Fibroblast of skin of right quadriceps (primary cell): Measurements from ENCODE around the gene ANKRD1.
A peak's percentile ranks its signal among the peaks of the same experiment; 100 is the strongest.
"Not testable (repeated sequence)": the region's sequence is repeated elsewhere in the genome, so short reads cannot be mapped to it uniquely, and the experiment has no call there.

Experiments used
- DNase-seq: peaks from one replicate; pipeline ENCODE4 v3.0.0-alpha.2; 2013

The ANKRD1 gene

DNA sequence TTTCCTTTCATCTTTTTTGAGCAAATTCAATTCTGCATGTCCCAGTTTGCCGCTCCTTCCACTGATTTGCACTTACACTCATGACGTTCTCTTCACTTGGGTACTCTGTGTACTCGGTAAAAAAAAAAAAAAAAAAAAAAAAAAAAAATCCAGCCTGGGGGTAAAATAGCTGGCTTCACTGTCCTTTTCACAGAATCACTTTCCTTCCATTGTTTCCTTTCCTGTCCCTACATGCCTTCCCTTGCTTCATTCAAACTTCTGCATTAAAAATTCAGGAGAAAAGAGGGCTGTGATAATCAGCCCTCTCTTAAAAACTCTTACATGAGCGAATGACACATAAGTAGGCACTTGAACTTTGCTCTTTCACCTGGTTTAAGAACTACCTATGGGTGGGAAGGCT is 8.7 kb downstream of the ANKRD1 start:
- no peak for DNase-seq

DNA sequence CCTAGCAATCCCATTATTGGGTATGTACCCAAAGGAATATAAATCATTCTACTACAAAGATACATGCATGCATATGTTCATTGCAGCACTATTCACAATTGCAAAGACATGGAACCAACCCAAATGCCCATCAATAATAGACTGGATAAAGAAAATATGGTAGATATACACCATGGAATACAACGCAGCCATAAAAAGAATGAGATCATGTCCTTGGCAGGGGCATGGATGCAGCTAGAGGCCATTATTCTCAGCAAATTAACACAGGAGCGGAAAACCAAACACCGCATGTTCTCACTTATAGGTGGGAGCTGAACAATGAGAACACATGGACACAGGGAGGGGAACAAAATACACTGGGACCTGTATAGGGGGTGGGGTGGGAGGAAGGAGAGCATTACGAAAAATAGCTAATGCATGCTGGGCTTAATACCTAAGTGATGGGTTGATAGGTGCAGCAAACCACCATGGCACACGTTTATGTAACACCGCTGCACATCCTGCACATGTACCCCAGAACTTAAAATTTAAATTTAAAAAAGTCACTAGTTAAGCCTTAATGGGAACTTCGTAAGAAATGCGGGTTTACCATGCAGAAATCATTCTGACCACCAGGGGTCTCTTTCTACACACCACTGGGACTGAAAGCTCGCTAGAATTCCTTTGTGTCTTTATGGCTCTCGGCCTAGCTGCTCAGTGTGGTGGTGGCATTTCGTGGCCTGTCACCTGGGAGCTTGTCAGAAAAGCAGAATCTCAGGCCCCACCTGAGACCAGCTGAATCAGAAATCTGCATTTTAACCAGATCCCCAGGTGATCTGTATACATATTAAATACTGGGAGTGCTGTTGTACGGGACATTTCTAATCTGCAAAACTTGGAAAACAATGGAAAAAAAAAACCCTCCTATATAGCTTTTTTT is 9.5 kb downstream of the ANKRD1 start:
- DNase-seq, result peak; percentile 76

DNA sequence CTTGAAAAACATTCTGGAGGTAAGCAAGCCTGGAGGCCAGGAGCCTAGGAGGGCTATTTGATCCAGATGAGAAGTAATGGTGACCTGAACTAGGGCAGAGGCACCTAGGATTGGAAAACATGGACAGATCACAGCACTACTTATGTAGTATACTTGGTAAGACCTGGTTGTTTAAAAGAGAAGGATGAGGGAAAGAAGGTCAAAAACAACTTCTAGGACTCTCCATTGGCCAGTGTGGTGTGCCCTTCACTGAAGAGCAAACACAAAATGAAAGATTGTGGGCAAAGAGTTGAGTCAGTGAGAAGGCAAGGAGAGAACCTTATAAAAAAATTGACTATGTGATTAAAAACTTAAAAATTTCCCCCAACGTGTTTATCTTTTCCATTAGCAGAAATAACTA is 14.3 kb downstream of the ANKRD1 start:
- no peak for DNase-seq

DNA sequence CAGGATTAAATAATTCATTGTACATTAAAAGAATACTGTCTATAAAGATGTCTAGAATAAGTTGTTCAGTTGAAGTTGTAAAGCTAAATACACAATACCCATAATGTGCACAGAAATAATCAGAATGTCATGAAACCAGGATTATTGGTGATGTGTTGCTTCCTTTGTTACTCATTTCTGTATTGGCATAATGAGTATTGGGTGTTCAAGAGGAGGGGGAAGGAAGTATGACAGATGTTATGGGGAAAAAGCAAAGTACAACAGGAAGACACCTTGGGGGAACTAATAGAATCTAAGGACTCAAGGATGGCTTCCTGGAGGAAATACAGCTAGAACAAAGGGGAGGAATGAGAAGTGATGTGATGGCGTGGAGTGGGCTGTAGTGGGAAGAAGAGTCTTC is 15.0 kb downstream of the ANKRD1 start:
- DNase-seq, result no peak

DNA sequence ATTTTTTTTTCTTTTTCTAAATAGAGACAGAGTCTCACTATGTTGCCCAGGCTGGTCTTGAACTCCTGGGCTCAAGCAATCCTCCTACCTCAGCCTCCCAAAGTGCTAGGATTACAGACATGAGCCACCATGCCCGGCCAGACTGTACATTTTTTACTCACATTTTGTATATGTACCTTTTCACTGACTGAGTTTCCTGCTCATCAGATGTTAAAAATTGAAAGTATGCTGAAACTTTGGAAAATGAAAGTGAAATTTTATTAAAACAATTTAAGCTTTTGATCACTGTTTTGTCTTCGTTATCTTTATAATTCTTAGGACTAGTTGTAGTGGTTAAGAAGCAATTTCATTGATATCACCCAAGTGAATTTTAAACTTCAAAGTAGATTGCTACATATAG is 24.0 kb downstream of the ANKRD1 start:
- DNase-seq, result not testable (repeated sequence)

DNA sequence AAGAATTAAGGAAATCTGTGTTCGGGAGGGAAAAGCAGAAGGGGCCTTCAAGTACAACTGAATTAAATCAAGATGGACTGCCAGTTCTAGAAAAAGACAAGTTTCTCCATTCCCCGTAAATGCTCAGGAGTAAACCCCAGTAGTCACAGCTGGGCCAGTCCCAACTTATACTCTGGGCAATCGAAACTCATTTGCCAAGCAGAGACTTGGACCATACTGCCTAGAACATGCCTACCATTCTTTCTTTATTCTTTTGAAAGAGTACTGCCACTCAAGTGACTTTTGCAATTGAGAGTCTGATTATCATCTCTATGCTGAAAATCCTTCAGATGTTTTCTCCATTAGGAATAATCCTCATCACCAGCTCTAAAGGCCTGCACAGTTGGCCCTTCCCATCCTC is 27.7 kb downstream of the ANKRD1 start:
- no peak for DNase-seq

DNA sequence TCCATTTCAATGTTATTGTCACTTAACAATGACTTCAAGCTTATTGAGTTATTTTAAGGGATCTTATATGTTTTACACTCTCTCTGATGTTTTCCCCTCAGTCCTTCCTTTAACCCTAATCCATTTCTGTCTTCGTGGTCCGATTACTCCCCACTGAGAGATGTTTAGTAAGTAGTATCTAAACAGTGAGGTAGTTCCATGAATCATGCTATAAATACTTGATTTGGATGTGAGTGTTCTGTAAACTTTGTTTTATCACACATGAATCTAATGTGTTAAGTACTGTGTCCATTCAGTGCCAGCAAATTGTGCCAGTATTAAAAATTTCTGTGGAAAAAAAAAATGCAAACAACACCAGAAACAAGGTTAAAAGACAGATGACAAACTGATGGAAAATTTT is 30.5 kb downstream of the ANKRD1 start:
- peak; percentile 36 for DNase-seq

DNA sequence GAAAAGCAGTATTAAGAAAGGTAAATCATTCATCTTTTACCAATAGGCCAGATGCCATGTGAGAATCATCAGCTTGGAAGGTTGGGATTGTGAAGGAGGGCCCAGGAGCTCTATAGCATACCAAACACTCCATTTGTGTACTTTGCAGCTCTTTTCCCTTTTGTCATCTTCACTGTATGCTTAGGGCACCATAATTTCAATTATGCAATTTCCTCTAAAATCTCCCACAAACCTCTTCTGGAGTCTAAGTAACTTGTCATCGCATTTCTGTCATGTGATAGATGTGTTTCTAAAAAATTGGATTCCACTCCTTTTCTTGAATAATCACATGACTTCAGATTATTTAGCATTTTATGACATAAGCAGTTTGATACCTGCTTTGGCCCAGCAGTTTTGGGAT is 31.3 kb downstream of the ANKRD1 start:
- peak; percentile 51 for DNase-seq

DNA sequence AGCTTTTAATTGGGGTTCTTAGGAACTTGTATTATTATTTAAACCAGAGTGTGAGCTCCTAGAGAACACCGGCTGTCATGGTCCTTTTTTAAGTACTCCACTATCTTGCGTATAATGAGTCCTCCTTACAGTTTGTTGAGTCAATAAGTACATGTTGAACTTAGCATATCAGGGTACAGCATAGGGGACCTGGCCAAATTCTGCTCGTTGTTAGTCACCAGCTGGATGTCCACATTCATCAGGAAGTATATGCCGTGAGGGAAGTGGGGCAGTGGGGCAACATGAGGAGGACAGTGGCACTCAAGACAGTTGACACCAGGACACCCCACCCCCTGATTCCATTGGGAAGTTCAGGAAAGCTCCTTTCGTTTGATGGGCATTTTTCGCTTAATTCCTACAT is 32.5 kb downstream of the ANKRD1 start:
- DNase-seq, result no peak

DNA sequence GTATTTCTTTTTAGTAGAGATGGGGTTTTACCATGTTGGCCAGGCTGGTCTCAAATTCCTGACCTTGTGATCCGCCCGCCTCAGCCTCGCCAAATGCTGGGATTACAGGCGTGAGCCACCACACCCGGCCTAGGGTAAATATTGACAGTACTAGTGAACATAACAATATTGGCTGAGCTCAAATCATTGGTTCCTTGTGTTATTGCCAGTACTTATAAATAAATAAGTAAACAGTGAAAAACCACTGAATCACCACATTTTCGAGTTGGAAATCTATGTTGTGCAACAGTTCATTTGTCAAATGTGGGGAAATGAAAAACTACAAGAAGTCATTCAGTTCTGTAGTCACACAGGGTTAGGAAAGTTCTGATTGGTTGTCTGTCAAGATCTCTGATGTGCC is 33.3 kb downstream of the ANKRD1 start:
- no peak for DNase-seq

DNA sequence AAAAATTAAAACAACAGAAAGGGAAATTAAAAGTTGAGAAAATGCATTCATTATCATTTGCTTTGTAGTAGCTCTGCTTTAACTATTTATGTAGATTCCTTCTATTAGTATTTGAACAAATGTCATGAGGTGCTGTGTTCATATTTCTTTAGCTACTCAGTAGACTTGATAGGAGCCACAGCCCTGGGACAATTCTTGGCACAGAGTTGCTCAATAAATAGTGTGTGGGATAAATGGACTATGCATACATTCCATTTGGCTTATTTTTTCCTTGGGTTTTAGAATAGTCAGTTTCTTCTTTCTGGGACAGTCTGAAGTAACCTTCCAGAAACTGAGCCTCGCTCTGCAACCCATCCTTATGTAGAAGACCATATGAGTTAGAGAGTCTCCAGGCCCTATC is 35.7 kb downstream of the ANKRD1 start:
- DNase-seq, result peak; percentile 65

DNA sequence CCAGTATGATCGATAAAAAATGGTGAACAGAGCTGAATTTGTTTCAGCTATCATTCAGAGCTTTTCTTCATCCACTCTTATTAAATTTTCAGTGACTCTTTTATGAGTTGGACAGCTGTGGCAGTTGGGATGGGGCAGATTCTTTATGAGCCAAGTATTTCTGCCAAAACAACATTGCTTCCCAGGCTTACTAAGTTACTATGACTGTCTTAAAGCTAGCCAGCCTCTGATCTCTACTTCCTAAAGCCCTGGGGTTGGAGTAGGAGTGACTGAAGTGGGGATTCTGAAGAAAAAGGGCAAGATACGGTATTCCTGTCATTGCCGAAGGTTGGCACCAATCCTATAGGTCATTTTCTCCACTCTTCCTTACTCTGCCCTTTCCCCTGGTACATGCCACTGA is 36.5 kb downstream of the ANKRD1 start:
- peak; percentile 7 for DNase-seq

DNA sequence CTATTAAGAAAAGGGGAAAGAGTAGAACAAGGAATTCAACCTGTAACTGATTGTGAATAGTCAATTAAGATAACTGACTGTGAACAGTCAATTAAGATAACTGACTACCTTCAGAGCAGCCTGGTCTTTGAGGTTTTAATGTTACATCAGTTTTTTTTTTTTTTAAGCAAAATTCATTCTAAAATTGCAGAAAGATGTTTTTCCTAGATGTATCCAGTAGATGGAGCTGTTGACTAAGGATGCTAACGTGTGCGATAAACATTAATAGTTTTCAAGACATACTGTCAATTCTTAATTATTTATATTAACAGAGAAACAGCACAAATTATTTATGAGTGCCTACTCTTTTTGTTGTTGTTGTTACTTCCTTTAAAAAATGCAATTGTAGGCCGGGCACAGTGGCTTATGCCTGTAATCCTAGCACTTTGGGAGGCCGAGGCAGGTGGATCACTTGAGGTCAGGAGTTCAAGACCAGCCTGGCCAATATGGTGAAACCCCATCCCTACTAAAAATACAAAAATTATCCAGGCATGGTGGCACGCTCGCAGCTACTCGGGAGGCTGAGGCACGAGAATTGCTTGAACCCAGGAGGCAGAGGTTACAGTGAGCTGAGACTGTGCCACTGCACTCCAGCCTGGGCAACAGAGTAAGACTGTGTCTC is 40.7 kb downstream of the ANKRD1 start:
- peak; percentile 47 for DNase-seq

DNA sequence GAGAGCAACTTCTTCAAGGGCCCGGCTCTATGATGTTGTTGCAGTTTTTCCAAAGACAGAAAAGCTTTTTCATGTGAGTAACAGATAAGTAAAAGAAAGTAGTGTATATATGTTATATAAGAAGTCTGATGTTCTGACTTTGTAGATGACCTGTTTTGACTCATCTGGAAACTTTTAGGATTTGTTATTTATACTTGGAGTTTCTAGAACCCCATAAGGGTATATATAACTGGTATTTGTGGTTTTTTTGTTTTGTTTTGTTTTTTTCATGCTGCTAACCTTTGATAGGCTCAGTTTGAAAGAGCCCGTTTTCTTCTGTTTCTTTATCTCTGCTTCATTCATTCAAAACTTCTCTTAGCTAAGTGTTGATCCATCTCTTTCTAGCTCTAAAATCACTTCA is 41.8 kb downstream of the ANKRD1 start:
- no peak for DNase-seq

DNA sequence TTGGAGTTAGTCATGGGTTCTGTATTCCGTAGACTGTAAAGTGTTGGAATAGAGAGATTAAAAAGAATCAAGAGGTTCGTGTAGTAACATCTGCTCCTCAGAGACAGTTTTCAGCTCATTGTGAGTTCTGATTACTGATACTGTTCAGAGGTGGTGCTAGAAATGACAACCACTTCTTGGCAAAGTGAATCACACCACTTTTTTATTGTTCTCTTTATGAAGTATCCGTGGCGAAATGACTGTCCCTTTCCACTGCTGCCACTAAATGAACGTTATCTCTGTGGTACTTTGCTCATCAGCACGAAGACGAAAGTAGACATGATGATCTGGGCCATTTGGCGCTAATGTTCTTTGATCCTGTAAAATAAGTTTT is 48.3 kb downstream of the ANKRD1 start:
- DNase-seq, result no peak

DNA sequence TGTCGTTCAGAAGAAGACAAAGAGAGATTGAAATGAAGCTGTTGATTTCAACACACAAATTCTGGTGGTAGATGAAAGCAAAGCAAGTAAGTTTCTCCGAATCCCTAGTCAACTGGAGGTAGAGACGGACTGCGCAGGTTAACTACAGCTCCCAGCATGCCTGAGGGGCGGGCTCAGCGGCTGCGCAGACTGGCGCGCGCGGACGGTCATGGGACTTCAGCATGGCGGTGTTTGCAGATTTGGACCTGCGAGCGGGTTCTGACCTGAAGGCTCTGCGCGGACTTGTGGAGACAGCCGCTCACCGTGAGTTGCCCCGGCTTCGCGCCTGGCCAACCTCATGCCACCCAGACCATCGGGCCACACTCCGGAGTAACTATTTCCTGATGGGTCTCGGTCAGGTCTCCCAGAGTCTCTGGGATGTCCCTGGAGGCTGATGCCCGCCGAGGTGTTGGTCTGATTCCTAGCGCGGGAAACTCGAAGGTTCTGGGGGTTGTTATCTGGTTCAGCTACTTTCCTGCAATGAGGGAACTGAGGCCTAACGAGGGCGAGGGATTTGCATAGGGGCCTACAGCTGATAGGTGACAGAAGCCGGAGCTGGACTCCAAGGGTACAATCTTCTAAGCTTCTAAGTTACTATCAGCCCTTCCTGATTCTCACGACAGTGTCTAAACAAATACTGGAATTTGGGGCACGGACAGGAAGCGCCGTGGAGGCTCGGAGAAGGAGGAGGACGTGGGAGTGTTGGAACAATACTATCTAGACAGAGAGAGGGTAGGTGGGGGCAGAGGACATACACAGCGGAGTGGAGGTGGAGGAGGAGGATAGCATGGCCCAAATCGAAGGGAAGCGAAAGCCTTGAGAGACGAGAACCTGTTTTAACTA is 48.9 kb downstream of the ANKRD1 start, which contains the start of gene RPP30:
TSS of gene RPP30 (plus strand) at position 209 of the 882 bp plus-strand sequence. CDS start at position 222, 13 bp downstream.
- peak; percentile 69 for DNase-seq

DNA sequence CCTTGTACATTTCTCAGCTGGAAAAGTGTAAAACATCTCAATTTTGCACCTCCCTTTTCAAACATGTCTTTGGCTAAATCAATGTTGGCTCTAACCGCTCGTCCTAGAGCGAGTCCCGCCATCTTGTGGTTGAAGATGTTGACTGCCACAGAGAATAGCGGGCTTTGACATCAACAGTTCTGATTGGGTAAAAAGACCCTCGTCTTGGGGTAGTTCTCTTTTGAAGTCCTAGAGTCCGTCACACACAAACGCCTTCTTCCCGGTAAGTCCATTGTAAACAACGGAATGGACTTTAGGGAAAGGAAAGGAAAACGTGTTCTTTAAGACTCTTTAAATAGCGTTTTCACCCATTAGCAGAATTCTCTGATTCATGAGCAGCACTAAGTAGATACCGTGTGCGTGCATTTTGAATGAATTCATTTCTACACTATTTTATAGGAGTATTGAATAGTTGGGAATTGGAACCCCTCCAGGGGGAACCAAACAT is 49.6 kb downstream of the ANKRD1 start:
- DNase-seq, result peak; percentile 79

DNA sequence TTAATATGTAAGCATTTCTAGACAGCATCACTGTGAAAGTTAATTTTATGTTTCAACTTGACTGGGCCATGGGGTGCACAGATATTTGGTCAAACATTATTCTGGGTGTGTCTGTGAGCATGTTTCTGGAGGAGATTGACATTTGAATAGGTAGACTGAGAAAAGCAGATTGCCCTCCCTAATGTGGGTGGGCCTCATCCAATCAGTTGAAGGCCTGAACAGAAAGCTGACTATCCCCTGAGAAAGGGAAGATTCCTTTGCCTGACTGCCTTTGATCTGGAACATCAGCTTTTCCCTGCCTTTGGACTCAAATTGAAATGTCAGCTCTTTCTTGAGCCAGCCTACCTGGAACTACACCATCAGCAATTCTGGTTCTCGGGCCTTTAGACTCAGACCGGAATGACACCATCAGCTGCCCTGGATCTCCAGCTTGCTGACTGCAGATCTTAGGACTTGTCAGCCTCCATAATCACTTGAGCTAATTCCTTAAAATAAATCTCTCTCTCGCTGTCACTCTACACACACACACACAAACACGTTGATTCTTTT is 54.8 kb downstream of the ANKRD1 start:
- no peak for DNase-seq

DNA sequence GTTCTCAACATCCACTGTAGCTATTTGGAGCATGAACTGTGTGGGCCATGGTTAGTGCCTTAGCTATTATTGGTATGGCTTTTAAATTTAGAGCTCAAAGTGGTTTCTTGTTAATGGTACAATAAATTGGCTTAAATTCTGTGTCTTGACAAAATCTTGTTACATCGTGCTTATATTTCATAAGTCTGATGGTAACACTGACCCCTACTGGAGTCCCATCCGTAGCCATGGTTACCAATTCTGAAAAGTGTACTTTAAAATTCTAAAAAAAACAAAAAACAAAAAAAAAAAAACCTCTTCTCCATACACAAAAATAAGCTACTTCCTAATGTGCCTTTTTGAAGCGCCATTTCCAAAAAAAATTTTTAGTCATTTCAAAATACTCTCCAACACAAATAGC is 55.5 kb downstream of the ANKRD1 start:
- DNase-seq, result peak; percentile 30

DNA sequence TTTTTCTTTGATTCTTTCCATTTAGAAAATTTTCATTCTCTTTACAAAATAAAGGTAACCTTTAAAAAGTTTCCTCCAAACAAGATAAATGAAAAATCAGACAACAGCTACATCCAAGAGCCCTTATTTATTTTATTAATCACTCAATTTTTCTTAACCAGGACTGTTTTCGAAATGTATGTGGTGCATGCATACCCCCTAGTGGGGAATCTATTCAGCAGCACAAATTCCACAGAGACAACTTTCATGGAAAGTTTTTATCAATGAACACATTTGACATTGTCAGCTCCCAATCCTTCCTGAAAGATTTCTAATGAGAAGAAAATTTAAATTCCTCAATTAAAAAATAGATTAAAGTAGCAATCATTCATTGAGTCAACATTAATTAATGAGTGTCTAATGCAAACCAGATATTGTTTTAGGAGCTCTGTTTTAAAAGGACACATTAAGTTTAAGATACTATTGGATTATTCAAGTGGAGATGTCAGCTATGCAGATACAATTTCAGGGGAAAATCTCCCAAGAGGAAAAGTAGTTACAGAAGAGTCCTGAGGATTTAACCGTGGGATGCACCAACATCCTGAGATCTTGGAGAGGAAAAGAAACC is 57.9 kb downstream of the ANKRD1 start:
- peak; percentile 37 for DNase-seq
